Measurements from ENCODE around the gene DPPA2.

DPPA2 gene

GRCh38 chr3:109265295-109265694 lies 51.0 kb downstream of the DPPA2 start:
- H3K4me3 ChIP-seq (ENCODE audit: low read depth, low read length), result no peak overlapping the region
- POLR2A ChIA-PET, result no interaction called here
- no peak for TF ChIP-seq TSHZ1 (tag by site-specific recombination; IDR thresholded peaks at IDR 0.05; ENCODE audit: borderline replicate concordance)
- no peak for TF ChIP-seq TCF7L2 (IDR thresholded peaks at IDR 0.05; ENCODE audit: borderline replicate concordance, low read depth, low read length)
- no peak for TF ChIP-seq ZNF792 (tag by site-specific recombination; IDR thresholded peaks at IDR 0.05)
- TF ChIP-seq ZNF416 (tag by site-specific recombination; IDR thresholded peaks at IDR 0.05), result no peak
- no peak for TF ChIP-seq ZNF138 (tag by site-specific recombination; IDR thresholded peaks at IDR 0.05; ENCODE audit: borderline replicate concordance)
- no peak for TF ChIP-seq ZEB2 (tag by site-specific recombination; IDR thresholded peaks at IDR 0.05)
- no peak for TF ChIP-seq ZNF404 (tag by site-specific recombination; IDR thresholded peaks at IDR 0.05)

DNA sequence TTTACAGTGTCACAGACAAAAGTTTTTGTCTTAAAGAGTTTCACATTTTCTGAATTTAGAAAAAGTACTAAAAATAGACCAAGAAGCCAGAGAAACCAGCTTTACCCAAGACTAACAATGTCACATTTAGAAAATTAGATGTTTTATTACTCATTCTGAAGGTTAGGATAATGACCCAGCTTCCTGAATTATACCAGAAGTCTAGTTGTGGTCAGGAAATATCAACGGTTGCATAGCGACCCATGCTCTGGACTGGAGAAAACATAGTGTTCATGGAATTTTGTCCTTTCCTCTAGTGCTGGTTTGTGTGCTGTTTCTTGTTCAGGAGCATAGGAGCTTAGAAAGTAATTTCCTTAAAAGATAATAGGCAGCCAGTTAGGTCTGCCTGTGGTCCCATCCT lies 59.0 kb downstream of the DPPA2 start:
- Histone ChIP-seq H3K4me1 (ENCODE audit: control insufficient read depth, insufficient read depth, low read length) (no peaks in the 10 kb centered on the region), H3K4me3 (ENCODE audit: low read depth, low read length) (no peak overlapping the region), H3K36me3 (ENCODE audit: control insufficient read depth in 2 of 2, insufficient read depth in 1 of 2, low read length in 2 of 2) (no peaks in the 10 kb centered on the region), H3K27ac (ENCODE audit: extremely low read depth, low read depth, low read length) (no peak overlapping the region), H3K9me3 (ENCODE audit: control insufficient read depth, insufficient read depth, low read depth, low read length) (no peaks in the 10 kb centered on the region)
- TF ChIP-seq ZNF366 (tag by site-specific recombination; conservative IDR thresholded peaks at IDR 0.05), result no peak
- TF ChIP-seq ZNF175 (tag by site-specific recombination; IDR thresholded peaks at IDR 0.05), result no peak
- TF ChIP-seq YY1 (tag by site-specific recombination; IDR thresholded peaks at IDR 0.05), result no peak
- no peak for TF ChIP-seq ATF2 (tag by site-specific recombination; IDR thresholded peaks at IDR 0.05; ENCODE audit: low read depth)
- no peak for TF ChIP-seq ZNF621 (tag by site-specific recombination; IDR thresholded peaks at IDR 0.05)
- no peak for TF ChIP-seq ZNF561 (tag by site-specific recombination; IDR thresholded peaks at IDR 0.05; ENCODE audit: borderline replicate concordance)
- no peak for TF ChIP-seq YY2 (tag by site-specific recombination; IDR thresholded peaks at IDR 0.05)
- no peak for TF ChIP-seq GFI1B (tag by site-specific recombination; IDR thresholded peaks at IDR 0.05)
- TF ChIP-seq ZNF473 (tag by site-specific recombination; IDR thresholded peaks at IDR 0.05), result no peak
- no peak for TF ChIP-seq HOXD13 (CRISPR knock-in tag; IDR thresholded peaks at IDR 0.05; ENCODE audit: borderline replicate concordance)
- no peak for TF ChIP-seq MYNN (tag by site-specific recombination; IDR thresholded peaks at IDR 0.05; ENCODE audit: borderline replicate concordance)
- no peak for TF ChIP-seq KLF8 (tag by site-specific recombination; IDR thresholded peaks at IDR 0.05)
- TF ChIP-seq ZNF785 (tag by site-specific recombination; IDR thresholded peaks at IDR 0.05), result no peak
- ChIA-PET POLR2A (no interaction called here), CTCF (no interaction called here)

More at GRCh38 chr3:109265295-109265694, 51.0 kb downstream of the DPPA2 start:
- no peaks in the 10 kb centered on the region for H3K36me3 ChIP-seq (ENCODE audit: control insufficient read depth in 2 of 2, insufficient read depth in 1 of 2, low read length in 2 of 2)
- no peaks in the 10 kb centered on the region for H3K4me1 ChIP-seq (ENCODE audit: control insufficient read depth, insufficient read depth, low read length)
- CTCF ChIA-PET, result no interaction called here
- no peaks in the 10 kb centered on the region for H3K9me3 ChIP-seq (ENCODE audit: control insufficient read depth, insufficient read depth, low read depth, low read length)
- no peak overlapping the region for H3K27ac ChIP-seq (ENCODE audit: extremely low read depth, low read depth, low read length)

DNA sequence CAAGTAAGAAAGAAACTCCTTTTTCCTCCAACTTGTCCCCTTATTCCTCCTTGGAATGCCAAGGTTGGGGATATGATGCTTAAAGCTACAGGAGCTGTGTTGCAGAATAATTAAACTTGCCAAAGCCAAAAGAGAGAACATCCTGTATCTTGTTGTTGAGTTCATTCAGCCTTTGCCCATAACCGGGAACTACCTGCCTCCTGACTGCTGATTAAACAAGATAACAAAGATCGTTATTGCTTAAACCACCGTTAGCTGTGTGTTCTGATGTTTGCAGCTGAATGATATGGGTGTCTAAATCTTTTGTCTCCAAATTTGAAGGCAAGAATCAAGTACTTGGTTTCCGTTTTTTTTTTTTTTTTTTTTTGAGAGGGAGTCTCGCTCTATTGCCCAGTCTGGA lies 61.5 kb downstream of the DPPA2 start:
- no peaks in the 10 kb centered on the region for H3K36me3 ChIP-seq (ENCODE audit: control insufficient read depth in 2 of 2, insufficient read depth in 1 of 2, low read length in 2 of 2)
- H3K27ac ChIP-seq (ENCODE audit: extremely low read depth, low read depth, low read length), result no peak overlapping the region
- no peaks in the 10 kb centered on the region for H3K9me3 ChIP-seq (ENCODE audit: control insufficient read depth, insufficient read depth, low read depth, low read length)
- ChIA-PET CTCF (no interaction called here), POLR2A (no interaction called here)
- H3K4me3 ChIP-seq (ENCODE audit: low read depth, low read length), result no peak overlapping the region
- H3K4me1 ChIP-seq (ENCODE audit: control insufficient read depth, insufficient read depth, low read length), result no peaks in the 10 kb centered on the region
- TF ChIP-seq ZNF670 (tag by site-specific recombination; IDR thresholded peaks at IDR 0.05; ENCODE audit: low read depth) (no peak), ZFP69B (tag by site-specific recombination; IDR thresholded peaks at IDR 0.05) (no peak), ZNF184 (tag by site-specific recombination; IDR thresholded peaks at IDR 0.05) (no peak), ZNF19 (tag by site-specific recombination; IDR thresholded peaks at IDR 0.05; ENCODE audit: low read depth) (no peak), ZNF639 (tag by site-specific recombination; IDR thresholded peaks at IDR 0.05) (no peak), ZNF658 (tag by site-specific recombination; IDR thresholded peaks at IDR 0.05) (no peak), ZNF140 (tag by site-specific recombination; IDR thresholded peaks at IDR 0.05) (no peak), ZBTB17 (tag by site-specific recombination; IDR thresholded peaks at IDR 0.05) (no peak), GFI1B (tag by site-specific recombination; IDR thresholded peaks at IDR 0.05) (no peak), BCL11B (tag by site-specific recombination; IDR thresholded peaks at IDR 0.05; ENCODE audit: low read depth) (no peak), SP7 (tag by site-specific recombination; IDR thresholded peaks at IDR 0.05) (no peak)
